G401.6 (cell line): ENCODE measurements around the gene TNS1.
"Not testable (repeated sequence)": the region's sequence is repeated elsewhere in the genome, so short reads cannot be mapped to it uniquely, and the experiment has no call there.

Experiments
- FAIRE-seq: peaks from 2 replicates; lab custom pipeline; 2012; peaks lifted over from hg19 to GRCh38; lab: Jason Lieb, UNC

Gene TNS1

DNA sequence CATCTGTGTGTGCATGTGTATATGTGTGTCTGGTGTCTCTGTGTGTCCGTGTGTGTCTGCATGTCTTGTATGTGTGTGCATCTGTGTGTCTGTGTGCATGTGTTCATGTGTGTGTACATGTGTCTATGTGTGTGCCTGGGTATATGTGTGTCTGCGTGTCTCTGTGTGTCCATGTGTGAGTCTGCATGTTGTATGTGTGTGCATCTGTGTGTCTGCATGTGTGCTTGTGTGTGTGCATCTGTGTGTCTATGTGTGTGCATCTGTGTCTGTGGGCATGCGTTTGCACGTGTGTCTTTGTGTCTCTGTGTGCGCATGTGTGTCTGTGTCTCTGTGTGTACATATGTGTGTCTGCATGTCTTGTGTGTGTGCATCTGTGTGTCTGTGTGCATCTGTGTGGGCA is 207.7 kb downstream of the TNS1 start:
- FAIRE-seq = no peak

- FAIRE-seq = no peak
Measured at GRCh38 chr2:217794133-217794986, 208.4 kb downstream of the TNS1 start.

- no peak for FAIRE-seq
Measured at GRCh38 chr2:217793566-217794132, 209.1 kb downstream of the TNS1 start.

DNA sequence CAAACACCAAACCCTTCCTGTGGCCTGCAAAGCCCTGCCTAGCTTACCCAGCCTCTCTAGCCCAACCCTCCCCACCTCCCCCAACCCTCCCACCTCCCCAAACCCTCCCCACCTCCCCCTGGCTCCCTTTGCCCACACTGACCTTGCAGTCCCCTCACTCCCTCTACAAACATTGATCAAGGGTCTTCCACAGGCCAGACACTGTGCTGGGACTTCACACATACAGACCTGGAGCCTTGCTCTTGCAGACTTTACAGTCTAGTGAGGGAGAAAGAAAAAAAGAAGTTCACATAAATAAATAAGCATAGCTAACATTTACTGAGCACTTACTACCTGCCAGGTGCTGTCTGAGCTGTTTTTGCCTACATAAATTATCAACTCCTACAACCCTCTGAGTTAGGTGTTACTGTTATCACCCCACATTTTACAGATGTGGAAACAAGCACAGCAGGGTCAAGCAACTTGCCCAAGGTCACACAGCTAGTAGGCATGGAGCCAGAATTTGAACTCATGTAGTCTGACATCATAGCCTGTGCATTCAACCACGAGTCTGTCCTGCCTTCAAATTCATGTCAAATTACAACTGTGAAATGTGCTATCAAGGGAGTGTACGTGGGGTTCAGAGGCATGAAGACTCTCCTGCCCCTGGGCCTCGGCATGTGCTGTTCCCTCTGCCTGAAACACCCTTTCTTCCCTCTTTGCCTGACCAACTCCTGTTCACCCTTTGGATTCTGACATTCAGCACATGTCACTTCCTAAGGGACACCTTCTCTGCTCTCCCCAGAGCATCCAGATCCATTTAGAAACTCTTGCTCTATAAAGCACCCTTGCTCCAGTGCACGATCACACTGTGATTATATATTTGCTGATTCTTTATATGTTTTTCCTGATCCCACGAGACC is 209.9 kb downstream of the TNS1 start:
- FAIRE-seq = no peak

GRCh38 chr2:217791551-217791950 is 211.2 kb downstream of the TNS1 start:
- no peak for FAIRE-seq

DNA sequence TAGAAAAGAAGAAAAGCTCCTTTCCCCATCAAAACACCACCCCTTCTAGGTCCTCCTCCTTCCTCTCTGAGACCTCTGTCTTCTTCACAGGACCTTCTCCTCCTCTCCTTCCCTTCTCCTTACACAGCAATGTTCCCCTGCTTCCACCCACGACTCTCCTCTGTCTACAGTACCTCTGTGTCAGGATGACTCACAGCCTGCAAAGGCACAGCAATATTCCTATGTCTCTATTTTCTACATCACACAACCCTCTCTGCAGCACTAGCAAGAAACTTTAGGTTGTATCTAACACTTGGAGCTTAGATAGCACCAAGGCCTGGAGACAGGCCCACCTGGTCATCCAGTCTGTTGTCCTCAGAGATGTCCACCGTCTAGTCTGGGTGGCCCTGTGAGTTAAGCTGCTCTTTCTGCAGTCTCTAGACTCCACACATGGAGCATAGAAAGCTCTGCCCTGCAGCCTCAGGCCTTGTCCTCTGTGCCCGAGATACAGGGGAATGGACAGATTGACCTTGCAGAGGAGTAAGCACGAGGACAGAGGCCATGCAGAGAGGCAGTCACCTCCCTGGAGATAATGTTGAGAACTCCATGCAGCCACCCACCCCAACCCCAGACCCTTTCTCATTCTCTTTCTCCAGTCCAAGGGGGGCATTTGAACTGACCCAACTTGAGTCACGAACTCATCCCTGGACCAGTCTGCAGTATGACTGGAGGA is 212.0 kb downstream of the TNS1 start:
- no peak for FAIRE-seq

- no peak for FAIRE-seq
Measured at GRCh38 chr2:217790195-217790594, 212.6 kb downstream of the TNS1 start.

DNA sequence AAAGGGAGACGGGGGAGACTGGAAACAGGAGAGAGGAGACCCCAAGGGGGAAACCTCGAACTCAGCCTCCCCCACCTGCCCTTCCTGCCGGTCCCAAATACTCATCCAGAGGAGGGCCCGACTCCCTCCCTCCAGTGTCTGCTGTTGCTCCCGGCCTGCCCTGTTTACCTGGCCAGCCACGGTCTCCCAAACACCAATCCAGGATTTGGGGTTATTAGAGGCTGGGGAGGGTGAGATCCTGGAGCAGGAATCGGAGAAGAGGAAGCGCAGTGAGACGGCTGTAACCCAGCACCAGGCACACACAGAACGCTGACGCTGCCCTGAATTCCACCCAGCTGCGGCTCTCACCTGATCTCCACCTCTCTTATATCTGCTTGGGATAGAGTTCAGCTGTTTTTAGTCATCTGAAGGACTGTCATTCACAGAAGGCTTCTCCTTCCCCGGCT is 213.0 kb downstream of the TNS1 start:
- no peak for FAIRE-seq

GRCh38 chr2:217789003-217789735 is 213.6 kb downstream of the TNS1 start:
- no peak for FAIRE-seq

DNA sequence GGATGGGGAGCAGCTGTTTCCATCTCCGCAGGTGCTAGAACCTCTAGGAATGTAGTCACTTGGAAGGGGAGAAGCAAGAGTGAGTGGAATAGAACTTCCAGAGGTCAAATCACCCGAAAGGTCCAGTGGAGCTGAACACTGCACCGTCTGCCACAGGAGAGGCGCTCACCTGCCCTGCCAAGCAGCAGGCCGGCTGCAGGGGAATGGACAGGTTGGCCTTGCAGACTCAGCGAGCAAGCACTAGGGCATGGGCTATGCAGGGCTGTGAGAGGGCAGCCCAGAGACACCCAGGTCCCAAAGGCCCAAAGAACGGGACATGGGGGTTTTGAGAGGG is 214.2 kb downstream of the TNS1 start:
- no peak for FAIRE-seq

DNA sequence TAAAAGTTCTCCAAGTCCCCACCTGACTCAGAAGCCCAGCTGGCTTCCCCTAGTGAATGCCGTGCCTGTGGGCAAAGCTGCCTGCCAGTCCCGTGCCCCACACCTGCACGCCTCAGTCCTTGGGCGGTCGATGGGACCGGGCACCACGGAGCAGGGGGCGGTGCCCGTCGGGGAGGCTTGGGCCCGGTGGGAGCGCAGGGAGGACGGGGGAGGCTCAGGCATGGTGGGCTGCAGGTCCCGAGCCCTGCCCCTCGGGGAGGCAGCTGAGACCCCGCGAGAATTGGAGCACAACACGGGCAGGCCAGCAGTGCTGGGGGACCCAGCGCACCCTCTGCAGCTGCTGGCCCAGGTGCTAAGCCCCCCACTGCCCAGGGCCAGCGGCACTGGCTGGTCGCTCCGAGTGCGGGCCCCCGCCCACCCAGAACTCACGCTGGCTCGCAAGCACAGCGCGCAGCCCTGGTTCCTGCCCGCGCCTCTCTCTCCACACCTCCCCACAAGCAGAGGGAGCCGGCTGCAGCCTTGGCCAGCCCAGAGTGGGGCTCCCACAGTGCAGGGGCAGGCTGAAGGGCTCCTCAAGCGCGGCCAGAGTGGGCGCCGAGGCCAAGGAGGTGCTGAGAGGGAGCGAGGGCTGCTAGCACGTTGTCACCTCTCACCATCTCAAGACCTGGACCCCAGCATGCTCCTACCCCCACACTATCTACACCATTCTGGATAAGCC is 215.5 kb downstream of the TNS1 start:
- FAIRE-seq = no peak

- not testable (repeated sequence) for FAIRE-seq
Measured at GRCh38 chr2:217786560-217786959, 216.2 kb downstream of the TNS1 start.

- no peak for FAIRE-seq
Measured at GRCh38 chr2:217785544-217786045, 217.2 kb downstream of the TNS1 start.

DNA sequence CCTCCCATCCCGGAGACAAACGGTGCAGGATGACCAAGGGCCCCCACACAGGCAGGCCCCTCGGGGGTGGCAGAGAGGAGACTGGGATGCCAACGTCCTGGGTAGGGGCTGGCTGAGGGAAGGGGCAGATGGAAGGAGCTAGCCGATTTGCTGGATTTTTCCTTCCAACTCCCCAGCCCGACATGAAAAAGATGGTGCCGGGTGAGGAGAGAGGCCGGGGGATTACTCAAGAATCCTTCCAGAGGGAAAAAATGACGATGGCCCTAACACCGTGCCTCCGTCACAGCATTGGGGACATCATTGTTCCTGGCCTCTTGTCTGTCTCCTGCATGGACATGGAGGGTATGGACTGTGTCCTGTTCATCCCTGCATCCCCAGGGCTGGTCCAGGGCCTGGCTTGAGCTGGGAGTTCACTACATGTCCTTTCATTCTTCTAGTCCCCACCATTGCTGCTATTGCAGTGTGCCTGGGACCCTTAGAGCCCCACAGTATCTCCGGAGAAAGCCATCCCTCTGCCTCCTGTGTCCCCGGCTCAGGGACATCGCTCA is 217.7 kb downstream of the TNS1 start:
- FAIRE-seq = no peak

- no peak for FAIRE-seq
Measured at GRCh38 chr2:217783243-217783642, 219.6 kb downstream of the TNS1 start.

DNA sequence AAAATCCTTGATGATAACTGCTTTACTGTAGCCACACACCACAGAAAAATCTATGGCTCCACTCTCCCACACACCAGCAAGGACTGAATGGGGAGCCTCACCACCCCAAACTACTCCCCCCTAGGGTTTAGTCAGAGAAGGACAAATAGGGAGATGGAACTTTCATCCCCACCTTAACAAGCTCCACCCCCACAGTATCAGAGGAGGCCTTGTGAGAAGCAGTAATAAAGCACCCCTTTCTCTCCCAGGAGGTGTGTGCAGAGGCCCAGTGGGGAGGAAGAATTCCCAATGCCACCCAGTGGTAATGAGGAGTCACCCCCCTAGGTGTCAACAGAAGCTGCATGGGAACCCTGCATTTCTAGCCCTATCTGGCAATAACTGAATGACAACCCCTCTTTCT is 224.9 kb downstream of the TNS1 start:
- no peak for FAIRE-seq

DNA sequence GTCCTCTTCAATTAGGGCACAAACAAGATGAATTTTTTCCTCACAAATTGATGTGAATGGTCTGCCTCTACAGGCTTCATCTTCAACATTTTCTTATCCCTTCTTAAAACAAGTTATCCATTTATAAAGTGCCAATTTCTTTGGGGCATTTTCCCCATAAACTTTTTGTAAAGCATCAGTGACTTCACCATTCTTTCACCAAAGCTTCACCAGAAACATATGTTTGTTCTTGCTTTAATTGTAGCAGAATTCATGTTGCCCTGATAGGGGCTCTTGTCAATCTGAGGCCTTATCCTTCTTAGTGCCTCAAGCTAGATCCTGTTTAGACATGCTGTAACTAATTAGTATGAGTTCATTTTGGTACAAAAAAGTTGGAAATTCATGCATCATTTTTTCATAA is 226.2 kb downstream of the TNS1 start:
- no peak for FAIRE-seq

- no peak for FAIRE-seq
Measured at GRCh38 chr2:217775920-217776503, 226.8 kb downstream of the TNS1 start.

DNA sequence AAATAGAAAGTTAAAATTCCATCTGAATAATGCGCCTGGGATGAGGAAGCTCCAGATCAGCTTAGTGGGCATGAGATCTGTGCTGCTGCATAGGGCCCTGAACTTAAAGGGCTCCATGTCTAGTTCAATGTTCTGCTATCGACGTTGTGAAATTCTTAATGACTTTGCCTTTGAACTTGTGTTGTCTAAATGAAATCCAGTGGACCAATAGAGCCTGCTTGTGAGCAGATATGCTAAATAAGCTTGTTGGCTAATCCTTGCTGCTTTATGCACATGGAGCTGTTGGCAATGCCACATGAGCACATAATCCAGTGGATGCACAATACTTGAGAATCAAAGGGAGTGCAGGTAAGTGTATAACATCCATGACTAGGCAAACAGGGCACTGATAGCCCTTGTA is 228.6 kb downstream of the TNS1 start:
- FAIRE-seq = no peak

DNA sequence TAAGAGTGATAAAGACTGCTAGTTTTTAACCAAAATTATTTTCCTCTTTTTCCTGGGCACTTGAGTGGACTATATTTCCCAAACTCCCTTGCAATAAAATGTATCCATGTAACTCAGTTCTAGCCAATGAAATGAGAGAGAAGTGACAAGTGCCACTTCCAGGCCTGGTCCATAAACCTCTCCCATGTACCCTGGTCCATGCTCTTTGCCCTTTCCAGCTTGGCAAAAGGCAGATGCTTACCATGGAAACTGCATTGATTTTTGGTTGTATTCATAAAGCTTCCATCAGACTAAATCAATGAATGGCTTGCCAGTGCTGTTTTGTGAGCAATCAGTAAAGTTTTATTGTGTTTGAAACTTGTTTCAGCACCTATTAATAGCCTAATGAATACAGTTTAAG is 229.3 kb downstream of the TNS1 start:
- FAIRE-seq = no peak
